HEK293 (cell line): ENCODE measurements around the gene GMEB2.

Source experiments
- GFI1B ChIP-seq: fragments of 450-650 bp; formaldehyde crosslinking; IDR thresholded peaks from 2 replicates; pipeline ENCODE4 v1.5.1; 2016; ENCODE audit warnings: missing biosample characterization, missing genetic modification characterization
- KLF7 ChIP-seq: fragments of 450-650 bp; formaldehyde crosslinking; IDR thresholded peaks from 2 replicates; pipeline ENCODE4 v1.5.1; 2016; ENCODE audit warnings: missing biosample characterization, missing genetic modification characterization, borderline replicate concordance
- PRDM1 ChIP-seq: fragments of 450-650 bp; formaldehyde crosslinking; IDR thresholded peaks from 2 replicates; pipeline ENCODE4; 2016; ENCODE audit warnings: missing biosample characterization, missing genetic modification characterization
- REST ChIP-seq: fragments of 450-650 bp; formaldehyde crosslinking; IDR thresholded peaks from 2 replicates; pipeline ENCODE4 v1.5.1; 2016; ENCODE audit warnings: missing biosample characterization, missing genetic modification characterization
- TCF7L2 ChIP-seq: IDR thresholded peaks from 2 replicates; pipeline ENCODE4 v1.6.1; 2011; ENCODE audit warnings: low read depth, mild to moderate bottlenecking, inconsistent platforms, low read length, moderate library complexity, borderline replicate concordance
- WT1 ChIP-seq: fragments of 450-650 bp; formaldehyde crosslinking; IDR thresholded peaks from 2 replicates; pipeline ENCODE4 v1.5.1; 2016; ENCODE audit warnings: missing biosample characterization, missing genetic modification characterization
- ZBTB49 ChIP-seq: fragments of 450-650 bp; formaldehyde crosslinking; IDR thresholded peaks from 2 replicates; pipeline ENCODE4 v1.5.1; 2016; ENCODE audit warnings: missing biosample characterization, missing genetic modification characterization, low read depth
- ZBTB8A ChIP-seq: fragments of 450-650 bp; formaldehyde crosslinking; IDR thresholded peaks from 2 replicates; pipeline ENCODE4 v1.5.1; 2016; ENCODE audit warnings: missing biosample characterization, missing genetic modification characterization
- ZFP3 ChIP-seq: fragments of 450-650 bp; formaldehyde crosslinking; IDR thresholded peaks from 2 replicates; pipeline ENCODE4 v1.5.1; 2016; ENCODE audit warnings: low read depth, missing biosample characterization, missing genetic modification characterization
- ZNF175 ChIP-seq: fragments of 450-650 bp; formaldehyde crosslinking; IDR thresholded peaks from 2 replicates; pipeline ENCODE4 v1.5.1; 2016; ENCODE audit warnings: missing biosample characterization, missing genetic modification characterization
- ZNF18 ChIP-seq: fragments of 450-650 bp; formaldehyde crosslinking; IDR thresholded peaks from 2 replicates; pipeline ENCODE4 v1.5.1; 2016; ENCODE audit warnings: missing biosample characterization, missing genetic modification characterization
- ZNF223 ChIP-seq: fragments of 450-650 bp; formaldehyde crosslinking; IDR thresholded peaks from 2 replicates; pipeline ENCODE4 v1.5.1; 2016; ENCODE audit warnings: missing biosample characterization, missing genetic modification characterization
- ZNF266 ChIP-seq: fragments of 450-650 bp; formaldehyde crosslinking; IDR thresholded peaks from 2 replicates; pipeline ENCODE4 v1.5.1; 2016; ENCODE audit warnings: missing biosample characterization, missing genetic modification characterization, low read depth
- ZNF280C ChIP-seq: fragments of 450-650 bp; formaldehyde crosslinking; IDR thresholded peaks from 2 replicates; pipeline ENCODE4 v1.5.1; 2016; ENCODE audit warnings: missing biosample characterization, missing genetic modification characterization
- ZNF488 ChIP-seq: fragments of 450-650 bp; formaldehyde crosslinking; IDR thresholded peaks from 2 replicates; pipeline ENCODE4 v1.5.1; 2016; ENCODE audit warnings: missing biosample characterization, missing genetic modification characterization
- ZNF513 ChIP-seq: fragments of 450-650 bp; IDR thresholded peaks from 2 replicates; pipeline ENCODE4 v1.5.1; 2018; ENCODE audit warnings: missing biosample characterization, missing genetic modification characterization
- ZNF521 ChIP-seq: fragments of 450-650 bp; formaldehyde crosslinking; IDR thresholded peaks from 2 replicates; pipeline ENCODE4 v1.5.1; 2017; ENCODE audit warnings: missing biosample characterization, mild to moderate bottlenecking, missing genetic modification characterization
- ZNF596 ChIP-seq: fragments of 450-650 bp; IDR thresholded peaks from 2 replicates; pipeline ENCODE4 v1.5.0; 2018; ENCODE audit warnings: missing biosample characterization, mild to moderate bottlenecking, missing genetic modification characterization, moderate library complexity
- ZNF621 ChIP-seq: fragments of 450-650 bp; formaldehyde crosslinking; IDR thresholded peaks from 2 replicates; pipeline ENCODE4 v1.5.1; 2017; ENCODE audit warnings: missing biosample characterization, missing genetic modification characterization
- ZNF645 ChIP-seq: fragments of 450-650 bp; formaldehyde crosslinking; IDR thresholded peaks from 2 replicates; pipeline ENCODE4; 2016; ENCODE audit warnings: missing biosample characterization, missing genetic modification characterization
- ZNF654 ChIP-seq: fragments of 450-650 bp; formaldehyde crosslinking; IDR thresholded peaks from 2 replicates; pipeline ENCODE4 v1.5.1; 2016; ENCODE audit warnings: low read depth, missing biosample characterization, missing genetic modification characterization
- ZNF707 ChIP-seq: fragments of 450-650 bp; formaldehyde crosslinking; IDR thresholded peaks from 2 replicates; pipeline ENCODE4 v1.5.1; 2016; ENCODE audit warnings: missing biosample characterization, missing genetic modification characterization
- ZNF76 ChIP-seq: fragments of 450-650 bp; formaldehyde crosslinking; IDR thresholded peaks from 2 replicates; pipeline ENCODE4; 2016; ENCODE audit warnings: low read depth, missing biosample characterization, missing genetic modification characterization, borderline replicate concordance
- ZNF791 ChIP-seq: fragments of 450-650 bp; formaldehyde crosslinking; IDR thresholded peaks from 2 replicates; pipeline ENCODE4 v1.5.1; 2016; ENCODE audit warnings: missing biosample characterization, missing genetic modification characterization
- ZNF830 ChIP-seq: fragments of 450-650 bp; IDR thresholded peaks from 2 replicates; pipeline ENCODE4 v1.5.0; 2018; ENCODE audit warnings: missing biosample characterization, missing genetic modification characterization, low read depth, mild to moderate bottlenecking, moderate library complexity
- ZSCAN16 ChIP-seq: fragments of 450-650 bp; formaldehyde crosslinking; IDR thresholded peaks from 2 replicates; pipeline ENCODE4 v1.5.1; 2016; ENCODE audit warnings: missing biosample characterization, missing genetic modification characterization
- ZSCAN30 ChIP-seq: fragments of 450-650 bp; IDR thresholded peaks from 2 replicates; pipeline ENCODE4 v1.5.1; 2018; ENCODE audit warnings: missing biosample characterization, mild to moderate bottlenecking, missing genetic modification characterization, moderate library complexity

Gene GMEB2

GRCh38 chr20:63624486-63624885, 2.4 kb downstream of the GMEB2 start (continued):
- TF ChIP-seq ZBTB49 (no peak), ZNF280C (tag by site-specific recombination) (no peak), ZNF621 (tag by site-specific recombination) (no peak), ZNF707 (no peak), ZNF223 (tag by site-specific recombination) (no peak), REST (tag by site-specific recombination) (no peak), ZNF266 (tag by site-specific recombination) (no peak), ZSCAN30 (tag by site-specific recombination) (peak; percentile 27; the same call in 1 of the 2 replicates), ZNF18 (tag by site-specific recombination) (no peak), ZFP3 (tag by site-specific recombination) (no peak), ZNF830 (no peak), TCF7L2 (no peak), WT1 (no peak), ZNF521 (tag by site-specific recombination) (no peak), ZNF791 (tag by site-specific recombination) (no peak), ZNF488 (tag by site-specific recombination) (no peak), ZNF596 (no peak), ZNF513 (tag by site-specific recombination) (no peak), ZNF645 (tag by site-specific recombination) (no peak), ZNF175 (tag by site-specific recombination) (no peak), GFI1B (tag by site-specific recombination) (no peak), ZNF654 (tag by site-specific recombination) (no peak), ZBTB8A (peak; percentile 77), ZSCAN16 (tag by site-specific recombination) (no peak), PRDM1 (tag by site-specific recombination) (no peak), ZNF76 (tag by site-specific recombination) (no peak), KLF7 (tag by site-specific recombination) (no peak)
